SU-DHL-6 (cell line): ENCODE results near the gene ZNF280A.

Source experiments
- H2AFZ ChIP-seq: fragments of 200-600 bp; sonication (generic); 2 replicates; pipeline ENCODE4 v1.6.1; 2014; ENCODE audit warnings: low read depth, mild to moderate bottlenecking, moderate library complexity, mixed read lengths, antibody characterized with exemption, low read length; ENCODE audit not compliant: severe bottlenecking
- H3F3A ChIP-seq: fragments of 200-600 bp; shearing (Covaris generic); 2 replicates; pipeline ENCODE4 v1.6.0; 2016; ENCODE audit warnings: antibody characterized with exemption, mild to moderate bottlenecking; ENCODE audit not compliant: insufficient read depth
- H3K27ac ChIP-seq: fragments of 200-600 bp; sonication (generic); 2 replicates; pipeline ENCODE4 v1.5.1; 2016; ENCODE audit warnings: low read depth, mild to moderate bottlenecking, low read length, moderate library complexity, mixed read lengths
- H3K27me3 ChIP-seq: fragments of 200-600 bp; sonication (generic), shearing (Covaris generic); 2 replicates; pipeline ENCODE4 v1.6.0; 2014; ENCODE audit warnings: mild to moderate bottlenecking, low read length
- H3K36me3 ChIP-seq: fragments of 200-600 bp; sonication (generic); 2 replicates; pipeline ENCODE4 v1.6.1; 2014; ENCODE audit warnings: mild to moderate bottlenecking, low read length, mixed read lengths
- H3K4me2 ChIP-seq: fragments of 300-600, 200-600 bp; shearing (Covaris generic), sonication (generic); 2 replicates; pipeline ENCODE4 v1.6.0; 2014; ENCODE audit warnings: low read length, low read depth, mild to moderate bottlenecking; ENCODE audit not compliant: poor library complexity, severe bottlenecking
- H3K4me3 ChIP-seq: fragments of 200-600 bp; sonication (generic); 2 replicates; pipeline ENCODE4 v1.5.1; 2014; ENCODE audit warnings: antibody characterized with exemption, low read length, mild to moderate bottlenecking, mixed read lengths; ENCODE audit not compliant: insufficient read depth, poor library complexity, severe bottlenecking
- H3K79me2 ChIP-seq: fragments of 200-600 bp; sonication (generic); 2 replicates; pipeline ENCODE4 v1.6.1; 2014; ENCODE audit warnings: mild to moderate bottlenecking, low read length, moderate library complexity; ENCODE audit not compliant: insufficient read depth
- H3K9ac ChIP-seq: fragments of 200-600 bp; sonication (generic); 2 replicates; pipeline ENCODE4 v1.7.0; 2014; ENCODE audit warnings: mild to moderate bottlenecking, low read length
- H3K9me2 ChIP-seq: fragments of 200-600 bp; sonication (generic); replicated peaks from 2 replicates; pipeline ENCODE4 v1.6.1; 2014; ENCODE audit warnings: low read length; ENCODE audit not compliant: insufficient read depth
- H3K9me3 ChIP-seq: fragments of 200-600 bp; sonication (generic); 2 replicates; pipeline ENCODE4 v1.6.1; 2014; ENCODE audit warnings: low read length, mixed read lengths; ENCODE audit not compliant: insufficient read depth
- H4K20me1 ChIP-seq: fragments of 200-600 bp; sonication (generic); 2 replicates; pipeline ENCODE4 v1.6.1; 2014; ENCODE audit warnings: low read depth, mild to moderate bottlenecking, antibody characterized with exemption, low read length, moderate library complexity, mixed read lengths
- CTCF ChIP-seq: fragments of 200-600 bp; sonication (generic); IDR thresholded peaks from one replicate; pipeline ENCODE4 v1.5.1; 2017; ENCODE audit warnings: antibody characterized with exemption, mild to moderate bottlenecking, low read length, moderate library complexity; ENCODE audit not compliant: insufficient read depth, poor library complexity, severe bottlenecking
- EZH2phosphoT487 ChIP-seq: fragments of 200-600 bp; sonication (generic), shearing (Covaris generic); conservative IDR thresholded peaks from 2 replicates; pipeline ENCODE4 v1.6.1; 2018; ENCODE audit warnings: mild to moderate bottlenecking, antibody characterized with exemption, low read length, moderate library complexity, mixed read lengths

Gene ZNF280A

GRCh38 chr22:22527312-22527711 is 7.2 kb upstream of the ZNF280A start:
- H3K9ac ChIP-seq = no peak overlapping the region
- TF ChIP-seq CTCF (no peak), EZH2phosphoT487 (no peak)
- H3K9me2 ChIP-seq = no peaks in the 10 kb centered on the region
- H3K4me3 ChIP-seq = no peak overlapping the region
- no peak overlapping the region for H3K27ac ChIP-seq
- no peaks in the 10 kb centered on the region for H3K79me2 ChIP-seq
- no peaks in the 10 kb centered on the region for H3K36me3 ChIP-seq
- no peaks in the 10 kb centered on the region for H4K20me1 ChIP-seq
- no peaks in the 10 kb centered on the region for H3F3A ChIP-seq
- H3K9me3 ChIP-seq = no peaks in the 10 kb centered on the region
- H3K4me2 ChIP-seq = no peak overlapping the region
- no peaks in the 10 kb centered on the region for H3K27me3 ChIP-seq
- no peak overlapping the region for H2AFZ ChIP-seq

GRCh38 chr22:22526125-22526912 is 6.2 kb upstream of the ZNF280A start:
- H4K20me1 ChIP-seq = no peaks in the 10 kb centered on the region
- H3K9me2 ChIP-seq = no peaks in the 10 kb centered on the region
- H3K27ac ChIP-seq = no peak overlapping the region
- no peak overlapping the region for H2AFZ ChIP-seq
- no peaks in the 10 kb centered on the region for H3K36me3 ChIP-seq
- no peaks in the 10 kb centered on the region for H3K79me2 ChIP-seq
- H3K27me3 ChIP-seq = no peaks in the 10 kb centered on the region
- no peak overlapping the region for H3K4me3 ChIP-seq
- no peaks in the 10 kb centered on the region for H3K9me3 ChIP-seq
- TF ChIP-seq EZH2phosphoT487 = no peak
- TF ChIP-seq CTCF = no peak
- H3K9ac ChIP-seq = no peak overlapping the region
- H3K4me2 ChIP-seq = no peak overlapping the region
- no peaks in the 10 kb centered on the region for H3F3A ChIP-seq

GRCh38 chr22:22523494-22523893 is 3.4 kb upstream of the ZNF280A start:
- no peak overlapping the region for H2AFZ ChIP-seq
- H4K20me1 ChIP-seq = no peaks in the 10 kb centered on the region
- H3K9me2 ChIP-seq = no peaks in the 10 kb centered on the region
- no peaks in the 10 kb centered on the region for H3K36me3 ChIP-seq
- no peak overlapping the region for H3K9ac ChIP-seq
- no peak overlapping the region for H3K4me2 ChIP-seq
- H3K27ac ChIP-seq = no peak overlapping the region
- H3K9me3 ChIP-seq = no peaks in the 10 kb centered on the region
- TF ChIP-seq CTCF (no peak), EZH2phosphoT487 (no peak)
- no peaks in the 10 kb centered on the region for H3F3A ChIP-seq
- no peaks in the 10 kb centered on the region for H3K79me2 ChIP-seq
- H3K4me3 ChIP-seq = no peak overlapping the region
- no peaks in the 10 kb centered on the region for H3K27me3 ChIP-seq
